KBM-7 (cell line): ENCODE measurements around the gene KIAA1328.

Source experiments
- DNase-seq: peaks from one replicate; pipeline ENCODE4 v3.0.0-alpha.2; 2015
- in situ Hi-C: fragments of 300-500 bp; cut with MboI; formaldehyde crosslinking; loops from 2 replicates; pipeline ENCODE4 v1.14.3; 2020; ENCODE audit warnings: low sequenced_read_pairs, low pct_unique_long_range_greater_than_20kb, mixed read lengths

KIAA1328 gene

DNA sequence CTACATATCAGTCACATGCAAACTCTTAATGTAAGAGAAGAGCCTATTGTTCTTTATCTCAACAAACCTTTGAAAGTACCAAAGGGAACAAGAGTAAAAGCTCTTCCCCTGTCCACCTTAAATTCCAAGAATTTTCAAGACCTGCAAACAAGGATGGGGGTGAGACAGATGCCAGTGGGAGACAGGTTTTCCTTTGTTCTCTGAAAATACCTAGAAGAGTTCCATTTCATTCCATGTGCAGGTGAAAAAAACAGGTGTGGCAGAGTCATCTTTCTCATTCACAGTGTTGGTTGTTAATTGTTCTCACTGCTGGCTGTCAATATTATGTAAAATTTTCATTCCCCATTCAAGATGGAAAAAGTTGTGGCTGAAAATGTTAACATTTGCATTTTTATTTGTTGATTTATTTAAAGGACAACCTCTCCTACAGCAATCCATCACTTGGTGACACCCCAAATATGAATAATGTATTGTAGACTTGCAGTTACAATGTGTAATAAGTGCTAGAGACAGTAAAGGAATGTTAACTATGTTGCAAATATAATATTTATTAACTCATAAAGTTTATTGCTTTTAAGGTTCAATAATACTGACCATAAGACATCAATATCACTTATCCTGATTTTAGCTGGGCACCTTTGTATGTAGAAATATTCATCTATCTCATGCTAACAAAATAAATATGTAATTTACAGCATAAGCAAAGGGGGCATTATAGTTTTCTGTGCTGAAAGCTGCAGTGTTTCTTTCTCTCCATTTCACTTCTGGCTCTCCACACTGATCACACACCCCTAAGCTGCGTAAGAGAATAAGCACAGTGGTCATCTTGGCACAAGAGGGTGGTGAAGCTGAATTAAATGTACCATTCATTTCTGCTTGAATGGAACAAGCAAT is 347.0 kb downstream of the KIAA1328 start:
- DNase-seq = no peak
- in situ Hi-C loops = no loop called here

DNA sequence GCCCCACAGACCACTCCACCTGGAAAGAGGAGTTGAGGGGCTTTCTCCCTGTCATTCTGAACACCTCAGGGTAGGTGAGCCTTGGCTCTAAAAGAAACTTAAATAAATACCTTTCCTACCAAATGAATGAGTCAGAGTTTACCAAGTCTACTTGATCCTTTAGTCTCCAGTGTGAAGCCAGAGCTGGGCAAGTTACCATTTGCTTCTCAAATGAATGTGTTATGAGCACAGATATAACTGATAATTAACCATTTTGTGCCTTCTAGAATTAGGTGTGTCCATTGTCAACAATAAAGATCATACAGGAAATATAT is 347.7 kb downstream of the KIAA1328 start:
- no peak for DNase-seq
- in situ Hi-C loops = no loop called here

DNA sequence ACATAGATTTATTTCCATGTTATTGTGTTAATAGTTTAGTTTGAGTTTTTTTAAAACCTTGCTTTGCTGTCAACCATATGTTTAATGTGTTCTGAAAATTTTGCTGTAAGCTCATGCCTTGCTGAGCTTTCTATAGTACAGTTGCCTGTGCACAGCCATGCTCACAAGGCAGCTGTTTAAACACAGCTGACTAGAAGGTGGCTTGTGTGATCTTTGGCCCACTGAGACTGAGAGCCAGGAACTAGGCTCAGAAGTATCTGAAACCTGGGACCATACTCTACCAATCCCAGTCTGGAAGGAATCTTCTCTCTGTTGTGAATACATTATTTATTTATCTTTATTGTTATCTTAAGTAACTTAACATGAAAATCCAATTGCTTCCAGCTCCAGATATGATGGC is 350.5 kb downstream of the KIAA1328 start:
- in situ Hi-C loops = no loop called here
- no peak for DNase-seq

DNA sequence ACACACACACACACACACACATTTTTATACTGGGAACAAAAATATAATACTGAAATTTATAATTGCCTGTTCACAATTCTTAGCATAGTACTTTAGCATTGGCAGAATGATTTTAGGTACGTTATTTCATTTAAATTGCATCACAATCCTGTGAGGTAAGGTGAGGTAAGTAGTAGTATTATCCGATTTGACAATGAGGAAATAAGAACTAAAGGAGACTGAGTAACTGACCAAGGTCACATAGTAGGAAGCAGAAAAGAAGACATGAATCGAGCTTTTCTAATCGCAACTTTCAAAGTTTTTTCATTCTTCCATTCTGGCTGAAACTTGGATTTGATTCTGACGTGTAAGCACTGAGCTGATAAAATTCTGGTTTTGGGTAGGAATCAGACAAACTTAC is 351.2 kb downstream of the KIAA1328 start:
- in situ Hi-C loops = no loop called here
- DNase-seq = no peak

DNA sequence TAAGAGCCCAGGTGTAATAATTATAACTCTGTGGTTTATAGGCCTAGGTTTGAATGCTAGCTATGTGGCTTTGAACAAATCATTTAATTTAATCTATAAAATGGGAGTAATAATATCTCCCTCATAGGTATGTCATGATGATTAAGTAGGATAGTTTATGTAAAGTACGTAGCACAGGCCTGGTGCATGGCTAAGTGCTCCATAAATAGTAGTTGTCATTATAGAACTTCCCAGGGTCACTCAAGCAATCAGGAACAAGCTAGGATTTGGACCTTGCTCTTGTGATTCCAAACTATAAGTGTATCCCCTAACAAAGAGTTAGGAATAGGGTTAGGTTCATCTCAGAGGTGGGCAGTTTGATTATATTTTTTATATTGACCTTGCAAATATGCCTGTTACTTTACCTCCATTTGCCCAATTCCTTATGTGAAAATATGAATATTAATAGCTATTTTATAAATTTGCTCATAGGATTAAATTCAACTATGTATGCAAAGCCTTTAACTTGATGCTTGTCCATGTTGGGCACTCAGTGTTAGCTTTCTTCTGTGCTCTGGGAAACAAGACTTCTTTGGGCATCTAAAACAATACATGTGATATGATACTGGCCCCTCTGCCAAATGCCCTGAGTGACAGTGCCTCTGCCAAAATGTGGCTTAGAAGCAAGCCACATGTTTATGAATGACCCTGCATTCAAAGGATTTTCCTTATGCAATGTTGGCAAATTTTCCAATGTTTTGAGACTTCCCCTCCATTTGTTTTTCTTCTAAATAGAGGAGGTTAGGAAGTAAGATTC is 353.6 kb downstream of the KIAA1328 start:
- in situ Hi-C loops = no loop called here

DNA sequence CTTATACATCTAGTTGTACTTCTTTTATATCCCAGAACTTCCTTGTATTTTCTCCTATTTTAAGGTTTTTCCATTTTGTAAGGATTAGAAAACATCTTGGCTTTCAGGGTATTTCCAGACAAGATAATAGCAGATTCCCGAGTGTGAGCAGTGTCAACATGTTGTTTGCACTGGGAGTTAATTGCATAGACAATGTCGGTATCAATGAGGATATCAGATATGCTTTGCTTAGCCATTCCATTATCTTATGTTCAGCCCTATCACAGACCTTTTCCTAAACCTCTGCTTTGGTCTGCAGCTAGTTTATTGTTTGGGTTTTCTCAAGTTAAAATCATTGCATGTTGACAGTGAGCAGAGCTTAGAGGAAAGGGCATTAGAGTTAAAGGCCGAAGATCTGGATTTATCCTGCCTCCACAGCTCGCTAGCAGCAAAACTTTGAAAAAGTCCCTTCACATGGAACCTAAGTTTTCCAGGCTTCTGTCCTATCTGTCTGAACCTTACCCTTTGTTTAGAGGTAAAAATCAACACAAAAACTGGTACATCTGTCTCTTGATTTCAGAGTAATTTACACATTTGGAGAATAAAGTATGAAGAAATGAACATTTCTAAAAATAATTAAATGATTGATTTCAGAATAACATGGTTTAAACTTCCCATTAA is 355.4 kb downstream of the KIAA1328 start:
- in situ Hi-C loops = no loop called here
- DNase-seq = no peak

More for the DNA sequence above, 353.6 kb downstream of the KIAA1328 start:
- DNase-seq = no peak

DNA sequence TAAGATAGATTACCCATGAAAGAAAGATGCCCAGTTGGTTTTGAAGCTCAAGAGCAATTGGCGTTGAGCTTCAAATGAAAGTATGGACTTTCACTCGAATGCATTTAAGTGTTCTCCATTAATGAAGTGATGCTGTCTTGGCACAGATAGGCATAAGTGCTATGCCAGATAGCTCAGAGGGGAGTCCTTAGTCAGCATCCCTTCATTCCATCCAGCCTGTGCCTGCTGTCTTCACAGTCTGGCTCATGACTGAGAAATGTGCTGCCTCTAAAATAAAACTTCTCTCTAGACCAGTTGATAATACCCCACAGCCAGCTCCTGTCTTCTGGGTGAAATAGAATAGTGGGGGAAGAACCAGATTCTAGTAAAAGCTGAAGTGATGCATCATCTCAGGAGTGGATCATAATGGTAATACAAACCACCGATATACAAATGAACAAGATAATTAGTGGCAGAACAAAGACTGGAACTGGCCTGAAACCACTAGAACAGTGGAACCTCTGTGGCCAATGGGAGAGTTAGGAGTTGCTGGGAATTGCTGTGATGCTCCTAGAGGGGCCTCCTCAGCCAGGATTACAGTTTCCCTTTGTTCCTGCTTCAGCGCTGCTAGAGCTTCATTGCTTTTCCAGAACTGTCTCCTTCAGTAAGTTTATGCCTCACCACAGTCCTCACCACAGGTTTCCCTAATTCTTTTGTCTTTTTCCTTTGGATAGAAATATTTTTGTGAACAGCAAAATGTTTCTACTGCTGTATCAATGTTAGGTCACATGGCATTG is 359.3 kb downstream of the KIAA1328 start:
- in situ Hi-C loops = no loop called here
- DNase-seq = no peak

DNA sequence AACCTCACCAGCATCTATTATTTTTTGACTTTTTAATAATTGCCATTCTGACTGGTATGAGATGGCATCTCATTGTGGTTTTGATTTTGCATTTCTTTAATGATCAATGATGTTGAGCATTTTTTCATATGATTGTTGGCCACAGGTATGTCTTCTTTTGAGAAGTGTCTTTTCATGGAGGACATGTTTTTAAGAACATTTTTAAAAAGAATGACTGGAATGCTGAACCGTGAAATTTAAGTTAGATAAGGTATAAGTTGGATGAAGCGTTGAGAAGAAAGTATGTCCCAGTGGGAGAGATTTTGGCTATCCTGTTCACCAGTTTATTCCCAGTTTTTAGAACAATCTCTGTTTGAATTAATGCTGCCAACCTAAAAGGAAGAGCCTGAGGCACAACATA is 370.8 kb downstream of the KIAA1328 start:
- DNase-seq = no peak
- in situ Hi-C loops = no loop called here

DNA sequence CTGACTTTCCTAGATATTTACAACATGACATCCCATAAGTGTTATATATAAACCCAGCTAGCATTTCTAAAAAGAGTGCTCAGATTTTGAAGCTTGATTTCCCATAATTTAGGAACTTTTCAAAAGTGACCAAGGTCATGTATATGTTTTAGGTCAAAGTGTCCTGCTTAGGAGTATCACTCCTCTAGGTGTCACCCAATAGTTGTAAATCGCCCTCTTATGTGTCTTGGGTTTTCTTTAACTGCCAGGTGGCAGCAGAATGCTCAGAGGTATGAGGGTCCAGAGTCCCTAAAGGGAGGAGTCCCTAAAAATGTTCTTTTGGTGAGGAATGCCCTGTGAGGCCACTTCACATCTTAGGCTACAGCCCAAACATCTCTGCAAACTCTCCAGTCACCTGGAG is 378.4 kb downstream of the KIAA1328 start:
- in situ Hi-C loops = no loop called here
- no peak for DNase-seq

DNA sequence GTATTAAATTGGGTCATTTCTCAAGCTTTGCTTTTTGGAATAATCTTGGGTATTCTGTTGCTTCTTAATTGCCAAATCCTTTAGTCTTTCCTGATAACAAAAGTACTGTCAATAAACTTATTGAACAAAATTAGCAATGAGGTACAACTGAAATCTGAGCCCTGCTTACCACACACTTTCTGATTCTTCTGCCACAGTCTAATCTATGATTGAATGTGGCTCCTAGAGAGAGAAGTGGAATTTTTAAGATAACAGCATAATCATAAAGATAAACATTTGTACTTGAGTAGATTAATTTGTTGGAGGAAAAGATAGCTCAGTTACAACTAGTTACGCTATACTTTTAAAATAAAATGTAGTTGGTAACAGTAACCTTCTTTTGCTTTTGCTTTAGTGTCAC is 381.9 kb downstream of the KIAA1328 start:
- no peak for DNase-seq
- in situ Hi-C loops = no loop called here

DNA sequence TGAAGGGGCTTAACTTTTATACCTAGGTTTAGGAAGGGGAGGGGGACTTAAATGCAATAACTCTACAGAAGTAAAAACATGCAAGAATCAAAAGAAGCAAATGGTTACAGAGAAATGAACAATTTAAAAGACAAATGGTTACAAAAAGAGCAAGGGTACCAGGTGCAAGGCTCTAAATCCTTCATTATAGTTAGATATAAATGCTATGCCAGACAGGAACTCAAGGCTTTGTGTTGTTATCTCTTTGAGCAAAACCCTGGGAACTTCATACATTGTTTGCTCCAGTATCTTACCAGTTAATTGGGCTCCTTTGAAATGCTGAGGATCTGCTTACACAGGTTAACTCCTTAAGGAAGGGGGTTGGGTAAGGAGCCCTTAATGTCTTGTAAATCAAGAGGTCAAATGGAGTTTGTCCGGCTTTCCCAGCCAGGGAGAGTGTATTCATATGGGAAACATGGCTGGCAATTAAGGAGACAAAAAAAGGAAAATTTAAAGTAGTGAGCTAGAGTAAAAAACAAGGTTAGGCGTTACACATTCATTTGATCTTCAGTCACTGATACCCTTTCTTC is 389.2 kb downstream of the KIAA1328 start:
- in situ Hi-C loops = no loop called here

DNA sequence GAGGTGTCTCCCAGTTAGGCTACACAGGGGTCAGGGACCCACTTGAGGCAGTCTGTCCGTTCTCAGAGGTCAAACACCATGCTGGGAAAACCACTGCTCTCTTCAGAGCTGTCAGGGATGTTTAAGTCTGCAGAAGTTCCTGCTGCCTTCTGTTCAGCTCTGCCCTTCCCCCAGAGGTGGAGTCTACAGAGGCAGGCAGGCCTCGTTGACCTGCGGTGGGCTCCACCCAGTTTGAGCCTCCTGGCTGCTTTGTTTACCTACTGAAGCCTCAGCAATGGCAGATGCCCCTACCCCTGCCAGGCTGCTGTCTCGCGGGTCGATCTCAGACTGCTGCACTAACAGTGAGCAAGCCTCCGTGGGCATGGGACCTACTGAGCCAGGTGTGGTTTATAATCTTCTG is 390.3 kb downstream of the KIAA1328 start:
- in situ Hi-C loops = no loop called here
- DNase-seq = no peak

More for the DNA sequence above, 389.2 kb downstream of the KIAA1328 start:
- DNase-seq = no peak

DNA sequence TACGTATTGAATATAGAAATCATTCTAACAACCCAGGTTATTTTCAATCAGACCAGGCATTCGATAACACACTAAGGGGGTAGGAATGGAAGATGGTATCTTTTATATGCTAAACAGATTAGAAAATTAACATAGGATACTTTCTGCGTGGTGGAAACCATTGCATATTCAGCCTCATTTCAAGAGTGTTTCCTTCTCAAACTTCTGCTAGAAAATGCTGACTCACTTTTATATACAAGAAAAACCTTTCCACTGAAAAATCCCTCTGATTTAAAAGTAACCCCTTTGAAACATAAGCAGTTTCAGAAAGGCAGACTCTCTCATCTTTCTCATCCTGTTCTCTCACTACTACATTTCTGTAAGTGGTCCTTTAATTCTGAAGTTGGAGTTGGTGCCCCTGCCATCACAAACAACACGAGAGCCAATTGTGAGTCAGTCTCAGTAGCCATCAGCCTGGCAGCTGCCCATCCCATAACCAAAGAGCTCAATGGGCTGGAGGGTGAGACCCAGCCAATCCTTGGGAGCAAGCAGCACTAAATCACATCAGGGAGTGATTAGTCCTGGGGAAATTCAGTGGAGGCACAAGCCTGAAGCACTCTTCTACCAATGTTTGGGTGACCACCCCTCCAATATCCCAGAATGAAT is 393.5 kb downstream of the KIAA1328 start:
- DNase-seq = no peak
- in situ Hi-C loops = no loop called here

DNA sequence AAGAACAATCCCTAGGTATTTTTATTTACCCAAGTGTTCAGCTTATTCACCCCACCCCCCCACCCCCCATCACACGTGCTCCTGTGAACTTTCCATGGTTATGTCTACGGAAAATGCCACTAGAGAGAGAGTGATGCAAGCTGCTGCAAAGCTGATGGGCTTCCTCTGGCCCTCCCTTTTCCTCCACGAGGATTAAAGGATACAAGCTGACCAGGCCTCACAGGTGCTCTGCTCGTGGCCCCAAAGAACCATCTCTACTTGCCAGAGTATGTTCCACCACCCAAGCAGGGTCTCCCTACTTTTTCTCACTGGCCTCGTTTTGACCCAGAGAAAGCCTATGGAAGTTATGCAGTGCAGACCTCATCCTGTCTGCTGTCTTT is 394.1 kb downstream of the KIAA1328 start:
- in situ Hi-C loops = no loop called here
- no peak for DNase-seq

DNA sequence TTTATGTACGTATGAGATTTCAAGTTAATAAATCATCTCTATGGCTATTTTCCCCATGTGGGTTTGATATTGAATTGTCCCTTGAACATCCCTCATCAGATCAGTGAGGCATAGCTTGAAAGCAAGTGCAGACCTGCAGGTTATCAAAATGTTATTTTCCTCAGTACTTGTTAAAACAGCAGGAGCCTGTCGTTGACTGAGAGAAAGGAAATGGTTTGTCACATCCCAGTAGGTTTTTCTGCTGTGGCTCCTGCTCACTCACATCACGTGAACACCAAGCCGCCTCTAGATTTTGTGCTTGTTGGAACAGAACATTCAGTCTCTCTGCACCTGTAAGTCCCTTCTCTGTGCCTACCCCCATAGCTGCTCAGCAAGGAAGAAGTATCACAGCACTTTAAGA is 396.4 kb downstream of the KIAA1328 start:
- DNase-seq = no peak
- in situ Hi-C loops = no loop called here

DNA sequence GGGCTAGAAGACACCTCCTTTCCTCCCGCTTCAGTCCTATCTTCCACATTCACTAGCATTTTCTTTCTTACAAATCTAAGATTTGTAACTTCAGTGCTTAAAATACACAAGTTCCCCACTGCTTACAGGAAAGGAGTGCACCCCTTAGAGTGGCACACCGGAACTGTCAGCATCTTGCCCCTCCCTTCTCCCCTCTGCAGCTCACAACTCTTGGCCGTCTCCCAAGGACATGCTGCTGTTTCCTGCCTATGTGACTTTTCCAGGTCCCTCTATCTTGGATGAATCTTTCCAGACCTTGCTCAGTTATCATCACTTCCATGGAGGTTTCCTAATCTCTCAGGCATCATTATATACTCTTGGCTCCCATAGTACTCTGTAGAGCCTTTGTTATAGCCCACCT is 401.8 kb downstream of the KIAA1328 start:
- in situ Hi-C loops = no loop called here
- DNase-seq = no peak

DNA sequence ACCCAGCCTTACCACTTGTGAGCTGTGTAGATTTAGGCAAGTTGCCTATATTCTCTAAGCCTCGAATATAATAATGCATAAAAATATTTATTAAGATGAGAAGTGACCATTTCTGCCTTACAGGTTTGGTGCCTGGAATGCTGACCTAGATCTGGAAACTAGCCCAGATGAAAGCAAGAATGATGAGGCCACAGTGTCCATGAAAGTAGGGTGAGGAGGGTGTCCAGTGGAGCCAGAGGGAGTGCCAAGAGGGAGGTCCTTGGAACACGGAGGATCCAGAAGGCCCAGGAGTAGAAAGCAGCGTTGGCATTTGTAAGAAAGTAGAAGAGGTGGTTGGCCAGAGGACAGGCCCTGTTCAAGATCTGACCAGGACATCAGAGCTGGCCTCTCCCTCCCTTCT is 402.3 kb downstream of the KIAA1328 start:
- in situ Hi-C loops = no loop called here
- DNase-seq = no peak

DNA sequence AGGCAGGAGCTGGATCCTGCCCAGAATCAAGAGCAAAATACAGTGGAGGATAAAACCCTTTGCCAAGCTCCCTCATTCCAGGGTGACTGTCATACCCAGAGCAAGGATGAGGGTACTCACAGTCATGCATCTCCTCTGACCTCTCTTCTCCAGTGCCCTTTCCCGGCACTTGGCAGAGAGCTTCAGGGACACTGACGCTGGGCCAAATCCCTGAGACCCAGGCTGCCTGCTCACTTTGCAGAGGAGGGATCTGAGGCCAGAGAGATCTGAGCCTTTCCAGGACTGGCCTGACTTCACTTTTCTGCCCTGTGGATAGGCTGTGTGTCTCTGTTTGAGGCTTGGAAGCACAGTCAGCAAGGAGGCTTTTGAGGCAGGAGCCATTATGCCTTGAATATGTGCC is 406.7 kb downstream of the KIAA1328 start:
- no peak for DNase-seq
- in situ Hi-C loops = no loop called here
